Measurements from ENCODE around the gene DIP2C.
"Not testable (repeated sequence)": the region's sequence is repeated elsewhere in the genome, so short reads cannot be mapped to it uniquely, and the experiment has no call there.

DIP2C gene

DNA sequence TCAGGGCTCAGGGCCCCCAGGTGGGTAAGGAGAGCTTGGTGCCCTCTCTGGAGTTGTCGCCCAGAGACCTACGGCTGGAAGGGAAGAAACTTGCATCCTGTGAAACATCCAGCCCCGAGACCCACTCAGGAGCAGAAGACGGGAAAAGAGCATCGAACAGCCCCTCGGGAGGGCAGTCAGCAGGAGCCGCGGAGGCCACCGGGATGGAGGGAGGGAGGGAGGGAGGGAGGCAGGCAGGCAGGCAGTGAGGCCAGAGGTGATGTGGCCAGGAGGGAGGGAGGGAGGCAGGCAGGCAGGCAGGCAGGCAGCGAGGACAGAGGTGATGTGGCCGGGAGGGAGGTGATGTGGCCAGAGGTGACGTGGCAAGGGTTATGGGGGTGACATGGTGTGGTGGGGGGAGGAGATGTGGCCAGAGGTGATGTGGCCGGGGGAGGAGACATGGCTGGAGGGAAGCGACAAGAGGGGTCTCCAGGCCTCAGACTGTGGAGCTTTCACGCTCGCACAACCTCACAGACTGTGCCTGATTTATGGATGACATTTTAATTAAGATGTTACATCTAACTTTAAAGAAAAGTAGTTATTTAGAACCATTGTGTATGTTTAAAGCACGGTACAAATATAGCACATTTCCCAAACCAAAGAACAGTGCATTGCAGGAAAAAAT lies 141.1 kb downstream of the DIP2C start:
- DNase-seq = no peak

DNA sequence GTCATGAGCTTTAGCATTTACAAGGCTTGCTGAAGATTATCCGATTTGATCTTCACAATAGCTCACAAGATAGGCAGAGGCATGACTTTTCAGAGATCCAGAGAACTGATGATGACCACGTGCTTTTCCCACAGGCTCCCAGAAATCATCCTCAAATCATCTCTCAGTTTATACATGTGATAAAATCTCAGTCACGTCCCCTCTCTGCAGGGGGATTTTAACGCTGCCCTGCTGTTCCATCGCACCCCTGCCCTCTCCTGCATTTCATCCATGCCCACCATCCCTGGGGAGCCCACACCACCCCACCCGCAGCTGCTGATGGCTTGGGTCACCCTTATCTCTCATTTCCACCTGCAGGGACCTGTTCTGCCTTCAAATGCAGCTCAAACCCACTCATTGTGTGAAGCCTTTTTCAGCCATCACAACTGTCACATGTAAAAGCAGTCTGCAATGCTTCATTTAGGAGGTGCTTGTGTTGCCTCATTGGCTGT lies 141.8 kb downstream of the DIP2C start:
- no peak for DNase-seq

DNA sequence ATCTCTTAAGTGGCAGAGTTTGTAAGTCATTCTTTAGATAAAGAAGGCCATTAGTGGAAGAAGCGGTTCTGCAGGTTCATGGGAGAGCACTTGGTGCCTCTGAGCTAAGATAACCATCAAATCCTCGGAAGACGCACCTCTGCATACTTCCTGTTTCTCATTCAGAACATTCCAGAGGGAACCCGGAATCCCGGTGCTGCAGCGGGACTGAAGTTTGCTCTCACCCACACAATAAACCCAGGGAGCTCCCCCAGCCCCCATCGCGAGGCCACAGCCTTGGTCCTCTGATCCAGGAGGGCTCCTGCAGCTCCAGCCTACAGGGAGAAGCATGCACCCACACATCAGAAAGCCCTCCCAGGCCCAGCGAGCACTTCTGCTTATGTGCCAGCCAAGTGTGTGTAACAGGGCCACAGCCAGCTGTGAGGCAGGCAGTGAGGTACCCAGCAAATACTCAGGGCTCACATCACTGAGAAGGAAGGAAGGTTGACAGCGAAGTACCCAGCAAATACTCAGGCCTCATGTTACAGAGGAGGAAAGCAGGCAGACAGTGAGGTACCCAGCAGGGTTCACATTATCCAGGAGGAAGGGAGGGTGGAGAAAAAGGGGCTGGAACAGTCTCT lies 142.4 kb downstream of the DIP2C start:
- no peak for DNase-seq

DNA sequence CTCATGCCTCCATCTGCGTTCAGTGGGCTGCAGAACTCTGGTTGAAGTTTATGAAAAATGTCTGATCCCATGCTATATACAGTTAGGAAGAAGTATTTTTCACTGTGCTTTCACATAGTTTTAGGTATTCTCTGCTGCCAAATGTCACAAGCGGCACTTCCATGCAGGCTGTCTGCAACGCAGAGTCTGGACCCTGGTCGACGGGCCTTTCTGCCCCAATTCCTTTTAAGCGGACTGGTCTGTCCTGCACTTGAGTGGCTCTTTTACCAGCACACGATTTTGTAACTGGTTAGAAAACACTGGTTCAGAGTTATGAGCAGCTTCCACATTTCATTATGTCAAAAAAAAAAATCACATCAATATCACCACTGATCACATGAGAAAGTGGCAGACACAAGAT lies 143.0 kb downstream of the DIP2C start:
- no peak for DNase-seq

DNA sequence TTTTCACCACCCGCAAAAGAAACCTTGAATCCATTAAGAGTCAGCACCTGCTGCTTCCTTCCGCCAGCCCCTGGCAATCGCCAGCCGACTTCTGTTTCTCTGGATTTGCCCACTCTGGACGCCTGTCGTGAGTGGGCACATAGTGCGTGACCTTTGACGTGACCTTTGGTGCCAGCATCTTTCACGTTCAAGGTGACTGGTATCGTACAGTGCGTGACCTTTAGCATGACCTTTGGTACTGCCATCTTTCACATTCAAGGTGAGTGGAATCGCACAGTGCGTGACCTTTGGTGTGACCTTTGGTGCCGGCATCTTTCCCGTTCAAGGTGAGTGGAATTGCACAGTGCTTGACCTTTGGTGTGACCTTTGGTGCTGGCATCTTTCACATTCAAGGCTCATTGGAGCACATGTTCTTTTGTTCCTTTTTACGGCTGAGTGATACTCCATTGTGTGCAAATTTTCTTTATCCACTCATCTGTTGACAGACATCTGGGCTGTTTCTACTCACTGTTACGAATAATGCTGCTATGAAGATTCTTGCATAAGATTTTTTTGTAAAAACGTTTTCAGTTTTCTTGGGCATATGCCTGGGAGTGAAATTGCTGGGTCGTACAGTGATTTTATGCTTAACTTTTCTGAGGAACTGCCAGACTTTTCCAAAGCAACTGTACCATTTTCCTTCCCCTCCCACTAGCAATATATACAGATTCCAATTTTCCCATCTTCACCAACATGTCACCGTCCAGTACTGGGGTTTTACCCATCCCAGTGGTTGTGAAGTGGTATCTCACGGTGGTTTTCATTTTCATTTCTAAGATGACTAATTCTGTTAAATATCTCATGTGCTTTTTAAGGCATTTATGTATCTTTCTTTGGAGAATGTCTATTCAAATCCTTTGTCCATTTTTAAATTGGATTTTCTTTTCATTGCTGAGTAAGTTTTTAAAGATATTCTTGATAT lies 145.3 kb downstream of the DIP2C start:
- DNase-seq = no peak

DNA sequence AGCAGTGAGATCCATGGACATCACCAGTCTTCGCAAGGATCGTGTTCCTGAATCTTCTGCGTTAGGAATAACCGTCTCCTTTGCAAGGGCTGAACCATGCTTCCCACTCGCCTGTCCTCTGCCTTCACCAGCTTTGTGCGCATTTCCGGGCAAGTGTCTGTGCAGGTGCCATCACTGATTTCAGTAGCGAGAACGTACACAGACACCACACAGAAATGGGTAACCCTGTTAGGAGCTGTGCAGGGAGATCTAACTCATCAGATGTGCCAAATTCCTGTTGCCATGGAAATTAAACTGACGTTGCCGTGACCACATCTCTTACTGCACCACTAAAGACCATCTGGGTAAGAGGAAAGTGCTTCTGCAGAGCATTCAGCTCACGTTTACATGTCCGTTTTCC lies 146.3 kb downstream of the DIP2C start:
- DNase-seq = no peak

DNA sequence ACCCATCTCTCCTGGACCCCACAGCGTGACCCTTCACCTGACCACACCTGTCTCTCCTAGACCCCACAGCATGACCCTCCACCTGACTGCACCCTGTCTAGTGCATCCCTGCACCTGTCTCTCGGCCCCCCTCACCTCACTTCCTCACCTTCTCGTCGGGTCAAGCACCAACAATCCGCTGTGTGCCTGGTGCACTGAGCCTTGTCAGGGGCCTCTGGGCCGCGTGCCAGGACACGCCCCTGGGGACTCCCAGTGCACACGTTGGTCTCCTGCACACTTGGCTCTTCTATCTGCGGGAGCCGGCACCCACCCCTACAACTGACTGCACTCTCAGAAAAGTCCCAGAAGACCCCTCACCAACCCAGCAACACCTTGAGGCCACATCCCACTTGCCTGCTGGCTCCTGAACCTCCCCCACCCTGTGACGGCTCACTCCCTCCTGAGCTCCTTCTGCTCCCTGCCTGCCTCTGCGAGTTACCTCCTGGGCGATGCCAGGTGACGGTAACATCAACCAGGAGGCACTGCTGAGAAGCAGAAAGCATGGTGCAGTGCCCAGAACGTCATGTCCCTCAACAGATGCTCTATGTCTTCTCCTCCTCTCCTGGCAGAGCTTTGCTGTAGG lies 147.6 kb downstream of the DIP2C start:
- no peak for DNase-seq

DNA sequence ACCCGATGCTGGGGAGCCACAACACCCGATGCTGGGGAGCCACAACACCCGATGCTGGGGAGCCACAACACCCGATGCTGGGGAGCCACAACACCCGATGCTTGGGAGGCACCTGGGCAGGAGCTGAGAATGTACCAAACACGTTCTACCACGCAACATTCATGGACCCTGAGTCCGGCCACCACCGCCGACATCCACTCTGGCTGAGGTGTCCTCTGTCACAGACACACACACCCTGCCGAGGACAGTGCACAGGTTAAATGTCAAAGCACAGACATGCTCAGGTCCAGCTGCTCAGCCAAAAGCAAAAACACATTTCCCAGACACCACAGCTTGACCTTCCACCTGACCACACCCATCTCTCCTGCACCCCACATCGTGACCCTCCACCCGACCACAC lies 148.4 kb downstream of the DIP2C start:
- DNase-seq = no peak

DNA sequence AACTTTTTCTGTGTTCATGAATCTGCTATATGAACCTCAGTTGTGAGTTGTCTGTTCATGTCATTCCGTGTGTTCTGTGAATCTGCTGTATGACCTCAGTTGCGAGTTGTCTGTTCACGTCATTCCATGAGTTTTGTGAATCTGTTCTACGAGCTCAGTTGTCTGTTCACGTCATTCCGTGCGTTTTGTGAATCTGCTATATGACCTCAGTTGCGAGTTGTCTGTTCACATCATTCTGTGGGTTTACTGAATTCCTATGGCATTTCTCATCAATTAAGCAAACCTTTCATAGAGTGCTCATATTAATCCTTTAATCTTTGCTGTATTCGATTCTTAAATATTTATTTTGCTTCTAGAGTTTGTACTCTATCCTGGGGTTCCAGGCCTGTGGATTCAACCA lies 150.6 kb downstream of the DIP2C start:
- no peak for DNase-seq

DNA sequence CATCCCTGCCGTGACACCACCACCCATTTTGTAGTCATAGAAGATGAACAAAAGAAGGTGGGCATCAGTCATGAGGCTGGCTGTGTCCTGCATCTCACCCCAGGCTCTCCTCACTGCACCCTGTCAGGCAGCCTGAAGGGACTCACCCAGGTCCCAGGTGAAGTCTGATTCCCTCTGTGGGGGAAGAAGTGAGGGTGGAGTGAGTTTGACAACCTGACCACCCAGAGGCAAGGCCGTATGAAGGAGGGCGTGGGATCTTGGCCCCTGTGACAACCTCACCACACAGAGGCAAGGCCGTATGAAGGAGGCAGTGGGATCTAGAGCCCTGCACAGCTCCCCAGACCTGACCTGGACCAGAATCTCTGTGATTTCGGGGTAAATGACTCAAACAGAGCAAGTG lies 152.5 kb downstream of the DIP2C start:
- no peak for DNase-seq

DNA sequence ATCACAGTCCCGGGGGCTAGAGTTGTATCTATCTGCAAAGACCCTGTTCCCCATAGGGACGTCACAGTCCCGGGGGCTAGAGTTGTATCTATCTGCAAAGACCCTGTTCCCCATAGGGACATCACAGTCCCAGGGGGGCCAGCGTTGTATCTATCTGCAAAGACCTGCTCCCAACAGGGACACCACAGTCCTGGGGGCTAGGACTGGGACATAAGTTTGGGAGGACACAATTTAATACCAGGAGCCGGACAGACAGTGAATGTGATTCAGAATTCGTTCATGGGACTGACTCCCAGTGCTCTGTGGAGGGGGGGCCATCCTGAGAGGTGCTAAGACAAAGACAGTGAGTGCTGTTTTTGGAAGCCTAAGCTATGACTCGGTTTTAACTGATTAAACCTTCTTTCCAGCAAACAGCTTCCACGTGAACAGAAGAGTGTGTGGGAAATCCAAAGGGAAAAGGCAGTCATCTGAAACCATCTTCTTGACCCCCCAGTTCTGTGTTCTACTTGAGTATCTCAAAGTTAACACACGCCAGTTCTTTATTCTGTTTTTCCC lies 153.0 kb downstream of the DIP2C start:
- DNase-seq = no peak

DNA sequence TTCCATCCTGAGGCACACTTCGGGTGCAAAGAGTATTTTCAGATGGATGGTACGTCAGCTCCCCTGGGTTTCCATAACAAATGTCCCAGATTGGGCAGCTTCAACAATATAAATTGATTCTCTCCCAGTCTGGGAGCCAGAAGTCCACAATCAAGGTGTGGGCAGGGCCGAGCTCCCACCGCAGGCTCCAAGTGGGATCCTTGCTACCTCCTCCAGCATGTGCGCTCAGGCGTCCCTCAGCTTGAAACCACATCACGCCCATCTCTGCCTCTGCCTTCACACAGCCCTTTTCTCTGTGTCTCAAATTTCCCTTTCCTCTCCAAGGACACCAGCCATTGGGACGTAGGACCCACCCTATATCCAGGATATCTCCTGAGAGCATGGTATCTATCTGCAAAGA lies 153.5 kb downstream of the DIP2C start:
- DNase-seq = no peak

DNA sequence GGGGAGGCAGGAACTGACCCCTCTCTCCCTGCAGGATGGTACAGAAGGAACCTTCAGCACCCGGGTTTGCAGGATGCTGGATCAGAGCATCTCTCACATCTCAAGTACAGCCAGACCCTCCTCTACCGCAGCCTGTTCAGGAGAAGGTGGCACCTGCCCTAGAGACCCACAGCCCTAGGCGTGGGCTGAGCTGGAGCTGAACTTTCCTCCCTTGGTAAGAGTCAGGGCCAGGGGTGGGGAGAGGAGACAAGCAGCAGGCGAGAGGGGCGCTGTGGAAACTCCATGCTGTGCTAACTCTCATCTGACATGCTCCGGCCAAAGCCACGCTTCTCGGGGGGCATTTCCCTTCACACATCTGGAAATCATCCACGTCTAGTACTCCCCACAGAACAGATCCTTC lies 154.4 kb downstream of the DIP2C start:
- DNase-seq = no peak

DNA sequence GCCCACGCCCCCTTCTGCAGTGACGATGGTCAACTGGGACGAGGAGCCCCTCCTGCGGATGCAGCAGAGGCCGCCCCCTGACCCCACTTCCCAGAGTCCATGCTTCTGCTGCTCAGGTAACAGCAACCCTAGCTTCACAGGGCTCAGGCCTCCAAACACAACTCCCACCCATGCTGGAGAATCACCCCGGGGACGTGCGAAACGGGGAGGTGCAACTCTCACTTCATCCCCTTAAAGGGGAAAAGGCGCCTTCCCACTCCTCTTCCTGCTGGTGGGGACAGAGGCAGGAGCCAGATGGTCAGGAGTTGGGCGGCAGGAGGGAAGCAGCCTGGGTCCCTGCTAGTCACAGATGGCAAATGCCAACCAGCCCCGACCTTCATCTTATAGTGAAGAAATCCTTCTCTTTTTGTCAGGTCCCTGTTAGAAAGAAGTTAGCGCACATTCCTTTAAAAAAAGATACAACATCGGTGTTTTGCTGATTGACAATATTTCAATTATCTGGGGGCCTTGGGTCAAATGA lies 155.4 kb downstream of the DIP2C start:
- no peak for DNase-seq

DNA sequence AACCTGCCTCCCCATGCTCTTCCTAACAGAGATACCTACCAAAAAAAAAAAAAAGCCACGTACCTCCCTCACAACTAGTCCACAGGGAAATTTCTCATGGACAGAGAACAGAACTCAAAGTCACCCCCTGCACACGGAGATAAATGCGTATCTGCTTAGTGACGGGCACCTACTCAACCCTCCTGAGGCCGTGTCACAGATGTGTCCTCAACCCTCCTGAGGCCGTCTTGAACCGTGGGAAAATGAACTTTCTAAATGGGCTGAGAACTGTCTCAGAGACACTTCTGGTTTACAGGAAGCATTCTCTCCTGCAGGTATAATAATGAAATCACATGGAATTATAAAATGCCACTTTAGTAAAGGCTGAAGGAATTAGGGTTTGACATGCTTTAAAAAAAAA lies 155.9 kb downstream of the DIP2C start:
- DNase-seq = no peak

DNA sequence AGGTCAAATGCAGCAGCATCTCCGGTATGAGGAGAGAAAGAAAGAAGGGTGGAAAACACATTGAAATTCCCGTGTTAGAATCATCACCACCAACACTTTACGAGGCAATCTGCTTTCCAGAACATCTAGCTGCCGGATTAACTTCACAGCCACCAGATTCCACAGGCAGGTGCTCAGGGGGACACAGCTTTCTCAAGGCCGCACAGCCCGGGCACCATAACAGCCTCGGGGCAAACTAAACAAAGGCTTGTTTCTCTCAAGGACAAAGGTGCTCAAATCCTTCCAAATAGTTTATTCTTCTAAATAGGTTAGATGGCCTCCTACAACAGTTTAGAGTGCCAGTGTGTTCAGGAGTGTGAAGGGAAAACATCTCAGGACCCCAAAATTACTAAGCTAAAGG lies 156.3 kb downstream of the DIP2C start:
- DNase-seq = no peak

DNA sequence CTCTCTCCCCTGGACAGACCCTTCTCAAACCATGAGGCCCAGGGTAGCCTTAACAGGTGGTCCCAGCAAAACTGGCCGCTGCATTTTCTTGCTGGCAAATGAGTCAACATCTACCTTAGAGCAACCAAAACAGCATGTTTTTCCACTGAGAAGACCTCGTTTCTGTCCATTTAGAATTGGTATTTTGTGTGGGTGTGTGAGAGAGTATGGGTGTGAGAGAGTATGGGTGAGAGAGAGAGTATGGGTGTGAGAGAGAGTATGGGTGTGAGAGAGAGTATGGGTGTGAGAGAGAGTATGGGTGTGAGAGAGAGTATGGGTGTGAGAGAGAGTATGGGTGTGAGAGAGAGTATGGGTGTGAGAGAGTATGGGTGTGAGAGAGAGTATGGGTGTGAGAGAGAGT lies 157.1 kb downstream of the DIP2C start:
- not testable (repeated sequence) for DNase-seq

DNA sequence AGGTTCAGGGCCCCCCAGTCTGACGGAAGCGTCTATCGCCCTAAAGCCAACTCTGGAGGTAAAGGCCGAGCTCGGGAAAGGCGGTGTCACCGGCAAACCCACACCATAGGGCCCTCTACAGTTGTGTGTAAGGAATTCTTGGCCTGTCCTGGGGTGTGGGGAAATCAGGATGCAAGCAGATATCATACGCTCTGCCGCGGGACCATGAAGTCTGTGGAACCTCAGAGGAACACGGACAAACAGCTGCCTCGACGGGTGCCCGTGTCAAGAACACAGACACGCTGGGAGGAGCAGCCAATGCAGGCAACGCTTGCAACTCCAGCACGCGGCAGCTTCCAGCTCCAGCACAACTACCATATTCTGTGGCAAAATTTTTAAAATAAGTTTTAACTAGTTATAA lies 157.9 kb downstream of the DIP2C start:
- no peak for DNase-seq

DNA sequence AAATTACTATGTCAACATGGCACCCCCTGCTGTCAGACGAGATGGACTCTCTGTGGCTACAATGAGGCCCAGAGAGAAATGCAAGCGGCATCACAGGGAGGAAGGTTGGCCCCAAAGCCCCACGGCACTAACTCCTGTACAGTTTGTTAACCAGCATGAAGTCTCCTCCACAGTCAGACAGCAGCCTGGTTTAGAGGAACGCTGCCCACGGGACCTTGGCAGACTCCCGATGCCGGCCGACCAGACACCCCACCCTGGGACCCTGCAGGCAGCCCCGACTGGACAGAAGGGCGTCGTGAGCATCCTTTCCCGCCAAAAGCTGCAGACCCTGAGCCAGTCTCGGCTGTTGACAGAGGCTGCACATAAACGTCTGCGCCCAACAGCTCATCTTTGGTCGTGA lies 158.8 kb downstream of the DIP2C start:
- no peak for DNase-seq

DNA sequence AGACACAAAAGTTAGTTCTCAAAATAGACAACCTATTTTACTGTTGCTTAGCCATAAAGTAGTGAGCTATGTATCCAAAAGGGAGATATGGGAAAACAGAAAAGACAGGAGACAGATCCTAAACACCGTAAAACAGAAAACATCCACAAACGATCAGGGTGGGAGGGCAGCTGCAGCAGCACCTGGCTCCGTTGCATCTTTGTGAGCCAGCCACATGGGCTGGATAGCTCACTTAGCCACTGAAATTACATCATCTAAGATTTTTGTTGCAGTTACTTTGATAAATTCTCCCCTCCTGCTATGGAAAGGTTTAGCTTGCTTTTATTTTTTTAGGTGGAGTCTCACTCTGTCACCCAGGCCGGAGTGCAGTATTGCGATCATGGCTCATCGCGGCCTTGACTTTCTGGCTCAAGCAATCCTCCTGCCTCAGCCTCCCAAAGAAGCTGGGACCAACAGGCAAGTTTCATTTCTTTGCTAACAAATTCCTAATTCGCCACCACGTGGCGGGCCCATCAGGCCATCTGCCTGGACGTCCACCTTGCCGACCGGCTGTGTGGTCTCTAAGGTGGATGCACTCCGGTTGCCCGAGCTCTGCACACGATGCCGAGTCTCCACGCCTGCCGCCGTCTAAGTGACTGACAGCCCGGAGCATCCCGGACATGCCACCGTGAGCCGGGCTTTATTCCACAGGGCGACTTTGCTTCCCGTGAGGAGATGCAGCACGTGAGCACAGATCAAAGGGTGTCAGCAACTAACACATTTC lies 159.8 kb downstream of the DIP2C start:
- no peak for DNase-seq

DNA sequence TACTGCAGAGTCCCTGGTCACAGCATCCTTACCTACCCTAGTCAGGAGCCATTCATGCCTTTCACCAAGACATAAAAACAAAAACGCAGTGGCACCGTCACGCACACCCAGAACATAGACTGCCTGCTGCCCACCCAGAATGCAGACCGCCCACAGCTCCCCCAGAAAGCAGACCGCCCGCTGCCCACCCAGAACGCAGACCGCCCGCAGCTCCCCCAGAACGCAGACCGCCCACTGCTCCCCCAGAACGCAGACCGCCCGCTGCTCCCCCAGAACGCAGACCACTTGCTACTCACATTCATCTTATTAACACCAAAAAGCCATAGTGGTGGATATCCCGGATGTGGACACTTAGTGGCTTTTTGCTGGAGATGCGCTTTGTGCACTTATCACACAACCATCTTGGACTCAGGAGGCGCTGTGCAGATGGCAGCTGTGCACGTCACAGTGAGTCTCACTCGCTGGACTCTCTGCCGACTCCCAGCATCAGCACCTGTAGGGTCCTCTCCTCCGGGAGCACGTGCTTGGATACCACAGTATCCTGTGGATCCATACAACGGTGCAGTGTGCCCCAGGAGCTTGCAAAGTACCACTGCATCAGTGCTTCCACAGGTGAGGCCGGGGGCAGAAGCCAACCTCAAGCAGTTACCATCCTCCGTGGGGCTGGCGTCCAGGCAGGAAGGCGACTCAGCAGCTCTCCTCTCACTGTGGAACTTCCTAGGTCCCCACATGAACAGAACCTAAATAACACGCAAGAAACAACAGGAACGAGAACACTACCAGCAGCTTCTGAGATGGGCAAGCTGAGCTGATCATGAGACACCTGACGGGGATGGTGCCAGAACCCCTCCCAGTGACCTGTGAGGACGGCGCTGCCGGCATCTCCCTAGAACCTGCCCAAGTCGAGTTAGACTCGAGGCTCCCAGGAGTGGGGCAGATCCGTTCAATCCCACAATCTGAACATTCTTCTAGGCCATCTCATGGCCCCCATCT lies 161.0 kb downstream of the DIP2C start:
- DNase-seq = no peak

Data from SW 1271 (cell line).